Astrocyte (in vitro differentiated cells and primary cell): ENCODE data around the gene SMPD3. TPM values are rescaled to one million over a fixed set of nuclear protein-coding genes. Genes with fewer than 3 reads are reported as not detected.

Source experiments
- DNase-seq: peaks from one replicate; pipeline ENCODE4 v3.0.0-alpha.2; 2010; ENCODE audit warnings: low read depth
- FAIRE-seq: peaks from 2 replicates; lab custom pipeline; 2011; peaks lifted over from hg19 to GRCh38; lab: Jason Lieb, UNC
- H2AFZ ChIP-seq: 2 replicates; pipeline ENCODE4 v1.6.0; 2012; ENCODE audit warnings: low read depth, low read length, inconsistent platforms
- H3K27ac ChIP-seq: 2 replicates; pipeline ENCODE4 v1.5.1; 2011; ENCODE audit warnings: low read depth, low read length, inconsistent platforms
- H3K27me3 ChIP-seq: 2 replicates; pipeline ENCODE4 v1.6.0; 2011; ENCODE audit warnings: low read length, inconsistent platforms; ENCODE audit not compliant: insufficient read depth
- H3K36me3 ChIP-seq: 2 replicates; pipeline ENCODE4 v1.5.1; 2011; ENCODE audit warnings: low read length, inconsistent platforms; ENCODE audit not compliant: insufficient read depth
- H3K4me1 ChIP-seq: 2 replicates; pipeline ENCODE4 v1.5.1; 2011; ENCODE audit warnings: low read length, inconsistent platforms; ENCODE audit not compliant: insufficient read depth
- H3K4me2 ChIP-seq: 2 replicates; pipeline ENCODE4 v1.6.0; 2012; ENCODE audit warnings: low read length, inconsistent platforms
- H3K4me3 ChIP-seq: 2 replicates; pipeline ENCODE4 v1.5.1; 2011; ENCODE audit warnings: low read depth, mild to moderate bottlenecking, low read length, inconsistent platforms; ENCODE audit not compliant: insufficient read depth
- H3K79me2 ChIP-seq: 2 replicates; pipeline ENCODE4 v1.6.0; 2012; ENCODE audit warnings: mild to moderate bottlenecking, low read length, inconsistent platforms; ENCODE audit not compliant: insufficient read depth
- H3K9ac ChIP-seq: 2 replicates; pipeline ENCODE4 v1.6.0; 2012; ENCODE audit warnings: mild to moderate bottlenecking, low read length, inconsistent platforms
- H3K9me3 ChIP-seq: 2 replicates; pipeline ENCODE4 v1.5.1; 2012; ENCODE audit warnings: low read depth, mild to moderate bottlenecking, low read length, inconsistent platforms; ENCODE audit not compliant: insufficient read depth
- H4K20me1 ChIP-seq: 2 replicates; pipeline ENCODE4 v1.6.0; 2012; ENCODE audit warnings: low read length, inconsistent platforms; ENCODE audit not compliant: insufficient read depth
- H3K27ac Mint-ChIP-seq: one replicate; pipeline ENCODE4 v1.8.0; 2021; ENCODE audit warnings: mild to moderate bottlenecking, mixed read lengths; ENCODE audit not compliant: unreplicated experiment
- H3K27me3 Mint-ChIP-seq: one replicate; pipeline ENCODE4 v1.8.0; 2021; ENCODE audit warnings: low read depth, mixed read lengths; ENCODE audit not compliant: unreplicated experiment
- H3K36me3 Mint-ChIP-seq: one replicate; pipeline ENCODE4 v1.8.0; 2021; ENCODE audit warnings: low read depth, mixed read lengths; ENCODE audit not compliant: unreplicated experiment
- H3K4me1 Mint-ChIP-seq: one replicate; pipeline ENCODE4 v1.8.0; 2021; ENCODE audit warnings: low read depth, mixed read lengths; ENCODE audit not compliant: unreplicated experiment
- H3K4me3 Mint-ChIP-seq: one replicate; pipeline ENCODE4 v1.8.0; 2021; ENCODE audit warnings: mild to moderate bottlenecking, moderate library complexity, mixed read lengths; ENCODE audit not compliant: unreplicated experiment
- H3K9me3 Mint-ChIP-seq: one replicate; pipeline ENCODE4 v1.8.0; 2021; ENCODE audit warnings: mild to moderate bottlenecking, mixed read lengths; ENCODE audit not compliant: unreplicated experiment
- CTCF ChIP-seq: IDR thresholded peaks from 2 replicates; pipeline ENCODE4 v1.5.1; 2011; ENCODE audit warnings: low read depth, mild to moderate bottlenecking, inconsistent platforms, low read length, moderate library complexity; ENCODE audit not compliant: insufficient read depth
- EZH2 ChIP-seq: IDR thresholded peaks from 2 replicates; pipeline ENCODE4 v1.6.1; 2012; ENCODE audit warnings: mild to moderate bottlenecking, low read length, inconsistent platforms; ENCODE audit not compliant: insufficient read depth
- total RNA-seq: library from RNA; stranded (reverse); gene quantifications from 2 replicates; pipeline ENCODE4 v1.2.1, GENCODE V29; 2021

Gene SMPD3
- total RNA-seq, 1 donor from 2014 or later = 0.25 TPM

- no peak overlapping the region for H3K9ac ChIP-seq
- no peaks in the 10 kb centered on the region for H3K9me3 Mint-ChIP-seq
- H3K36me3 Mint-ChIP-seq = no peaks in the 10 kb centered on the region
- H3K4me3 ChIP-seq = no peak overlapping the region
- H2AFZ ChIP-seq = no peak overlapping the region
- no peak overlapping the region for H3K27ac Mint-ChIP-seq
- no peak for TF ChIP-seq EZH2
- no peak for TF ChIP-seq CTCF
- no peaks in the 10 kb centered on the region for H3K79me2 ChIP-seq
- H4K20me1 ChIP-seq = no peaks in the 10 kb centered on the region
- no peaks in the 10 kb centered on the region for H3K4me1 ChIP-seq
- no peak overlapping the region for H3K4me3 Mint-ChIP-seq
- H3K9me3 ChIP-seq = no peaks in the 10 kb centered on the region
- DNase-seq (no peak), FAIRE-seq (no peak)
- H3K36me3 ChIP-seq = no peaks in the 10 kb centered on the region
- H3K4me2 ChIP-seq = no peak overlapping the region
- peaks cover 54% of the 10 kb centered on the region for H3K27me3 Mint-ChIP-seq
- H3K27ac ChIP-seq = no peak overlapping the region
- H3K4me1 Mint-ChIP-seq = no peaks in the 10 kb centered on the region
- peaks cover 2% of the 10 kb centered on the region for H3K27me3 ChIP-seq
Observed at GRCh38 chr16:68372381-68372720, 76.0 kb downstream of the SMPD3 start.

GRCh38 chr16:68371706-68372380 lies 76.5 kb downstream of the SMPD3 start:
- no peak overlapping the region for H3K4me3 ChIP-seq
- peaks cover 55% of the 10 kb centered on the region for H3K27me3 Mint-ChIP-seq
- H3K4me2 ChIP-seq = no peak overlapping the region
- H2AFZ ChIP-seq = no peak overlapping the region
- H3K27ac Mint-ChIP-seq = no peak overlapping the region
- no peaks in the 10 kb centered on the region for H3K9me3 ChIP-seq
- H3K9ac ChIP-seq = no peak overlapping the region
- no peaks in the 10 kb centered on the region for H3K4me1 ChIP-seq
- no peaks in the 10 kb centered on the region for H3K36me3 ChIP-seq
- no peaks in the 10 kb centered on the region for H3K79me2 ChIP-seq
- H3K4me1 Mint-ChIP-seq = no peaks in the 10 kb centered on the region
- H3K4me3 Mint-ChIP-seq = no peak overlapping the region
- peaks cover 2% of the 10 kb centered on the region for H3K27me3 ChIP-seq
- no peak for TF ChIP-seq CTCF
- no peak for TF ChIP-seq EZH2
- no peaks in the 10 kb centered on the region for H3K36me3 Mint-ChIP-seq
- DNase-seq (no peak), FAIRE-seq (no peak)
- H3K27ac ChIP-seq = no peak overlapping the region
- H3K9me3 Mint-ChIP-seq = no peaks in the 10 kb centered on the region
- H4K20me1 ChIP-seq = no peaks in the 10 kb centered on the region

- no peaks in the 10 kb centered on the region for H3K79me2 ChIP-seq
- no peak for TF ChIP-seq CTCF
- TF ChIP-seq EZH2 = no peak
- H3K9ac ChIP-seq = no peak overlapping the region
- no peaks in the 10 kb centered on the region for H3K4me1 ChIP-seq
- Mint-ChIP-seq H3K27ac (no peak overlapping the region), H3K4me3 (no peak overlapping the region), H3K27me3 (peaks cover 51% of the 10 kb centered on the region), H3K36me3 (no peaks in the 10 kb centered on the region), H3K9me3 (no peaks in the 10 kb centered on the region), H3K4me1 (no peaks in the 10 kb centered on the region)
- H4K20me1 ChIP-seq = no peaks in the 10 kb centered on the region
- no peak for FAIRE-seq
- no peak overlapping the region for H3K4me2 ChIP-seq
- H2AFZ ChIP-seq = no peak overlapping the region
- H3K4me3 ChIP-seq = no peak overlapping the region
- H3K36me3 ChIP-seq = no peaks in the 10 kb centered on the region
- no peaks in the 10 kb centered on the region for H3K9me3 ChIP-seq
- H3K27me3 ChIP-seq = peaks cover 2% of the 10 kb centered on the region
- DNase-seq = no peak
- H3K27ac ChIP-seq = no peak overlapping the region
Observed at GRCh38 chr16:68371276-68371651, 77.0 kb downstream of the SMPD3 start.
